Gastroesophageal sphincter (tissue), 4 donors: ENCODE results near the gene DPM1. TPM values are rescaled to one million over a fixed set of nuclear protein-coding genes. Genes with fewer than 3 reads are reported as not detected.

Experiments used
- ATAC-seq: fragments of 150-250 bp; one replicate; pipeline ENCODE4 v1.9.1; 2016; ENCODE audit warnings: mild to moderate bottlenecking, moderate library complexity
- H3K27ac ChIP-seq, 4 donors: fragments of 200-600 bp; sonication (generic) in 3 of 4; 1 replicate in 3 of 4; 2 replicates in 1 of 4; pipeline ENCODE4 v1.5.1; 2016 to 2019
- H3K27me3 ChIP-seq: fragments of 200-600 bp; sonication (generic); one replicate; pipeline ENCODE4 v1.5.1; 2019
- H3K36me3 ChIP-seq, 2 donors: fragments of 200-600 bp; sonication (generic); one replicate each; pipeline ENCODE4 v1.5.1; 2019; ENCODE audit warnings: control low read depth in 1 of 2
- H3K4me1 ChIP-seq, 3 donors: fragments of 200-600 bp; sonication (generic); 1 replicate in 2 of 3; 2 replicates in 1 of 3; pipeline ENCODE4 v1.5.1; 2016 to 2019; ENCODE audit warnings: control low read depth in 2 of 3
- H3K4me3 ChIP-seq, 2 donors: fragments of 200-600 bp; sonication (generic); one replicate each; pipeline ENCODE4 v1.5.1; 2019; ENCODE audit warnings: mild to moderate bottlenecking in 1 of 2, moderate library complexity in 1 of 2
- H3K9me3 ChIP-seq, 3 donors: fragments of 200-600 bp; sonication (generic); one replicate each; pipeline ENCODE4 v1.5.1; 2017 to 2019; ENCODE audit warnings: control low read depth in 2 of 3
- EP300 ChIP-seq: sonication (generic); formaldehyde crosslinking; IDR thresholded peaks from one replicate; pipeline ENCODE4 v1.6.1; 2017; ENCODE audit warnings: antibody characterized with exemption, mild to moderate bottlenecking
- POLR2A ChIP-seq, 2 donors: fragments of 450-650 bp; IDR thresholded peaks; one replicate each; pipeline ENCODE4 v1.6.1; 2017; ENCODE audit warnings: antibody characterized with exemption in 2 of 2, mild to moderate bottlenecking in 2 of 2, moderate library complexity in 1 of 2
- POLR2AphosphoS5 ChIP-seq: sonication (generic); formaldehyde crosslinking; IDR thresholded peaks from one replicate; pipeline ENCODE4 v1.6.1; 2017; ENCODE audit warnings: antibody characterized with exemption
- WGBS, 2 donors: methylation state at CpG; one replicate each; pipeline ENCODE4 v1.1.5; 2018; ENCODE audit warnings: low coverage in 1 of 2; 5-methylcytosine and 5-hydroxymethylcytosine counted together
- total RNA-seq, 4 donors: library from RNA; depleted of rRNA; stranded (reverse); fragments of >200 nt; gene quantifications; one replicate each; pipeline ENCODE4 v1.1.0, GENCODE V29; 2016
- TF ChIP-seq, protein P1 (sequence below), 4 experiments: fragments of 200-600 bp in 2 of 4; fragments of 450-650 bp in 2 of 4; sonication (generic) in 1 of 4; IDR thresholded peaks; one replicate each; pipeline ENCODE4 v1.5.1; 2017 to 2019; ENCODE audit warnings: antibody characterized with exemption in 4 of 4, mild to moderate bottlenecking in 2 of 4, moderate library complexity in 2 of 4

The DPM1 gene
- total RNA-seq: 10 to 100 TPM; 35.2 to 63.0 (median 43.5) TPM

DNA sequence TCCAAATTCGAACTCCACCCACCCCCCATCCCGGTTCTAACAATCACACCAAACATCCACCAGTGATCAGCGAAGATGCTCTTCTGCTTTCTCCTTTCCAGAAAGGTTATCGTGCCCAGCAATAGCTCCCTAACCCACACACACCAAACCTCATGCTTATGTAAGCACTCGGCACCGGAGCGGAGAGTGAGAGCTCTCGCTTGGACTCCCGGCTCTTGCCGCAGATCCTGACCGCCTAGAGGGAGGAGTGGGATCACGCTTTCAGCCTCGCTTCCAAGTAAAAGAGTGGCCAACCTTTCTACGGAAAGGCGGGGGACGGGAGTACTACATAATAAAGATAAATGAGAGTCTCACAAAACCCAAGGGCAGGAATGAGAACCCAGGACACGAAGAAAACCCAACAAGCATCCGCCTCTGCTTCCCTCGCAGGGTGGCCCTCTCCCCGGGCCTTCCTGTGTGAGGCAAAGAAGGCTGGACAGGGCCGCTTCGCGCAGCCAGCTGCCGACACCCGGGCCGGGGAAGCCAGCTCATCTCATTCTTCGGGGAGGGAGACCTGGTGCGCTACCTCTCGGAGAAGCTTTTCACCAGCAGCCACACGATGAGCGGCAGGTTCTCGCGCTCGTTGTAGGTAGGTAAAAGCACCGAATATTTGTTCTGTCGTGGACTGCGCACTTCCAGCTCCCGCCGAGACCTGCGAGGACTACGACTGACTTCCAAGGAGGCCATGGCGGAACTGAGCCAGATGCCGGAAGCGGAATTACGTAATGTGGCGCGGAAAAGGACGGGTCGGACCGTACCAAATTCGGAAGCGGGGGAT lies at the start of gene DPM1:
Gene DPM1, minus strand, starts transcription at position 735 of the 817 bp plus-strand sequence. Its CDS starts 9 bp downstream, at position 726.
- WGBS, 2 donors: 1% methylated on average over 12 to 14 of the region's 52 CpGs
- H3K27ac ChIP-seq: peak within 1 kb of the TSS; percentile 66 to 93 (median 92)
- peak within 1 kb of the TSS; percentile 74 to 93 for H3K4me3 ChIP-seq
- peak; percentile 63 to 77 for TF ChIP-seq POLR2A (IDR thresholded peaks at IDR 0.05)
- no peak for TF ChIP-seq EP300
- TF ChIP-seq, protein P1, sequence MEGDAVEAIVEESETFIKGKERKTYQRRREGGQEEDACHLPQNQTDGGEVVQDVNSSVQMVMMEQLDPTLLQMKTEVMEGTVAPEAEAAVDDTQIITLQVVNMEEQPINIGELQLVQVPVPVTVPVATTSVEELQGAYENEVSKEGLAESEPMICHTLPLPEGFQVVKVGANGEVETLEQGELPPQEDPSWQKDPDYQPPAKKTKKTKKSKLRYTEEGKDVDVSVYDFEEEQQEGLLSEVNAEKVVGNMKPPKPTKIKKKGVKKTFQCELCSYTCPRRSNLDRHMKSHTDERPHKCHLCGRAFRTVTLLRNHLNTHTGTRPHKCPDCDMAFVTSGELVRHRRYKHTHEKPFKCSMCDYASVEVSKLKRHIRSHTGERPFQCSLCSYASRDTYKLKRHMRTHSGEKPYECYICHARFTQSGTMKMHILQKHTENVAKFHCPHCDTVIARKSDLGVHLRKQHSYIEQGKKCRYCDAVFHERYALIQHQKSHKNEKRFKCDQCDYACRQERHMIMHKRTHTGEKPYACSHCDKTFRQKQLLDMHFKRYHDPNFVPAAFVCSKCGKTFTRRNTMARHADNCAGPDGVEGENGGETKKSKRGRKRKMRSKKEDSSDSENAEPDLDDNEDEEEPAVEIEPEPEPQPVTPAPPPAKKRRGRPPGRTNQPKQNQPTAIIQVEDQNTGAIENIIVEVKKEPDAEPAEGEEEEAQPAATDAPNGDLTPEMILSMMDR (IDR thresholded peaks at IDR 0.05): no peak
- peak; percentile 97 for TF ChIP-seq POLR2AphosphoS5
- H3K4me1 ChIP-seq: peaks cover 0 to 68% (median 30%) of the 10 kb centered on the region in 3 donors
- no peaks in the 10 kb centered on the region for H3K9me3 ChIP-seq
- H3K36me3 ChIP-seq: peaks cover 0 to 39% of the 10 kb centered on the region in 2 donors
- H3K27me3 ChIP-seq: no peaks in the 10 kb centered on the region
- peak; percentile 92 for ATAC-seq

GRCh38 chr20:51005214-51005613 lies 46.9 kb upstream of the DPM1 start:
- no peak overlapping the region for H3K4me3 ChIP-seq
- no peaks in the 10 kb centered on the region for H3K9me3 ChIP-seq
- H3K27ac ChIP-seq: no peak overlapping the region
- TF ChIP-seq POLR2AphosphoS5 (no peak), EP300 (no peak), POLR2A (IDR thresholded peaks at IDR 0.05) (no peak)
- TF ChIP-seq, protein P1 (IDR thresholded peaks at IDR 0.05): no peak
- peaks cover 44% of the 10 kb centered on the region for H3K27me3 ChIP-seq
- H3K4me1 ChIP-seq: no peaks in the 10 kb centered on the region
- no peak for ATAC-seq
- H3K36me3 ChIP-seq: no peaks in the 10 kb centered on the region
- whole genome bisulfite sequencing, 2 donors: 75 to 92% methylated on average over 2 to 5 of the region's 7 CpGs

- H3K27me3 ChIP-seq: peaks cover 44% of the 10 kb centered on the region
- no peaks in the 10 kb centered on the region for H3K9me3 ChIP-seq
- no peak overlapping the region for H3K27ac ChIP-seq
- no peak overlapping the region for H3K4me3 ChIP-seq
- no peak for TF ChIP-seq EP300
- TF ChIP-seq POLR2A (IDR thresholded peaks at IDR 0.05): no peak
- TF ChIP-seq, protein P1 (IDR thresholded peaks at IDR 0.05): no peak
- TF ChIP-seq POLR2AphosphoS5: no peak
- no peaks in the 10 kb centered on the region for H3K36me3 ChIP-seq
- H3K4me1 ChIP-seq: no peaks in the 10 kb centered on the region
- ATAC-seq: no peak
- WGBS, 2 donors: 85 to 94% methylated on average over 7 to 9 of the region's 9 CpGs
Observed at GRCh38 chr20:51004781-51005180, 46.4 kb upstream of the DPM1 start.

DNA sequence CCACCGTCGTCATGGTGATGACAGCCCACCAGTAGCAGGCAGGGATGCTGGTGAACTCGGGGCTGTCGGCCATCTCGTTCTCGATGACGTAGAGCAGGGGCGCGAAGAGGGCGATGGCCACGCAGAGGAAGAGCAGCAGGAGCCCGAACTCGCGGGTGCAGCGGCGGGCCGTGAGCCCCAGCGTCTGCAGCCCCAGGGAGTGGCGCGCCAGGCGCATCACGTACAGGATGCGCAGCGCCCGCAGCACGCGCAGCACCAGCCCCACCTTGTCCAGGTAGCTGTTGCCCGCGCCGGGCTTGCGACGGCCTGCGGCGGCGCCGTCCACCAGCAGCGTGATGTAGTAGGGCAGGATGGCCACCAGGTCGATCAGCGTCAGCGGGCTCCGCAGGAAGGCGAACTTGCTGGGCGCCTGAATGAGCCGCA lies 46.0 kb upstream of the DPM1 start:
- Histone ChIP-seq H3K36me3 (no peaks in the 10 kb centered on the region), H3K27ac (no peak overlapping the region), H3K4me3 (no peak overlapping the region), H3K27me3 (peaks cover 44% of the 10 kb centered on the region), H3K4me1 (no peaks in the 10 kb centered on the region), H3K9me3 (no peaks in the 10 kb centered on the region)
- ATAC-seq: no peak
- TF ChIP-seq, protein P1 (IDR thresholded peaks at IDR 0.05): no peak
- TF ChIP-seq EP300 (no peak), POLR2A (IDR thresholded peaks at IDR 0.05) (no peak), POLR2AphosphoS5 (no peak)
- WGBS, 2 donors: 80% methylated on average over 2 of the region's 44 CpGs; no CpG with 5 or more reads in 1 of the 2 donors

DNA sequence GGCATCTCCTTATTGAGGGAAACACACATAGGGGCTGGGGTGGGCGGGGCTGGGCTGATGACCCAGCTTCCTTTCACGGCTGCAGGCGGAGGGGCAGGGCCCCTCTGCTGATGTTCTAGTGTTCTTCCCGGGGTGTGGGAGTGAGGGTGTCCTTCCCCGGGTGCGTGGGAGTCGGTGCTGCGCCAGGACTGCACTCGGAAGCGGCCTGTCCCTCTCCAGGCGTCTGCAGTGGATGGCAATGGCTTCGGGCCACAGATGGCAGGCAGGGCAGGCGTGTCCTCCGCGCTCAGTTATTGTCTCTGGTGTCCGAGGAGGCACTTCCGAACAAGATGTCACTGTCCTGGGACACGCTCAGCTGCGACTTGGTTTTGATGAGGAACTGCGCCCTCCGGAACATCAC lies 45.4 kb upstream of the DPM1 start:
- TF ChIP-seq, protein P1 (IDR thresholded peaks at IDR 0.05): no peak
- TF ChIP-seq EP300 (no peak), POLR2A (IDR thresholded peaks at IDR 0.05) (no peak), POLR2AphosphoS5 (no peak)
- peaks cover 45% of the 10 kb centered on the region for H3K27me3 ChIP-seq
- WGBS, 2 donors: no CpG with 5 or more reads among the region's 21 CpGs
- no peaks in the 10 kb centered on the region for H3K9me3 ChIP-seq
- no peaks in the 10 kb centered on the region for H3K4me1 ChIP-seq
- ATAC-seq: no peak
- H3K4me3 ChIP-seq: no peak overlapping the region
- no peaks in the 10 kb centered on the region for H3K36me3 ChIP-seq
- H3K27ac ChIP-seq: no peak overlapping the region
